Activated gamma-delta T cell (primary cell): ENCODE data around the gene RHCG.
A peak's percentile ranks its signal among the peaks of the same experiment; 100 is the strongest.

Experiments
- DNase-seq: peaks from one replicate; lab custom pipeline; 2025; lab: John Stamatoyannopoulos, UW

The RHCG gene

DNA sequence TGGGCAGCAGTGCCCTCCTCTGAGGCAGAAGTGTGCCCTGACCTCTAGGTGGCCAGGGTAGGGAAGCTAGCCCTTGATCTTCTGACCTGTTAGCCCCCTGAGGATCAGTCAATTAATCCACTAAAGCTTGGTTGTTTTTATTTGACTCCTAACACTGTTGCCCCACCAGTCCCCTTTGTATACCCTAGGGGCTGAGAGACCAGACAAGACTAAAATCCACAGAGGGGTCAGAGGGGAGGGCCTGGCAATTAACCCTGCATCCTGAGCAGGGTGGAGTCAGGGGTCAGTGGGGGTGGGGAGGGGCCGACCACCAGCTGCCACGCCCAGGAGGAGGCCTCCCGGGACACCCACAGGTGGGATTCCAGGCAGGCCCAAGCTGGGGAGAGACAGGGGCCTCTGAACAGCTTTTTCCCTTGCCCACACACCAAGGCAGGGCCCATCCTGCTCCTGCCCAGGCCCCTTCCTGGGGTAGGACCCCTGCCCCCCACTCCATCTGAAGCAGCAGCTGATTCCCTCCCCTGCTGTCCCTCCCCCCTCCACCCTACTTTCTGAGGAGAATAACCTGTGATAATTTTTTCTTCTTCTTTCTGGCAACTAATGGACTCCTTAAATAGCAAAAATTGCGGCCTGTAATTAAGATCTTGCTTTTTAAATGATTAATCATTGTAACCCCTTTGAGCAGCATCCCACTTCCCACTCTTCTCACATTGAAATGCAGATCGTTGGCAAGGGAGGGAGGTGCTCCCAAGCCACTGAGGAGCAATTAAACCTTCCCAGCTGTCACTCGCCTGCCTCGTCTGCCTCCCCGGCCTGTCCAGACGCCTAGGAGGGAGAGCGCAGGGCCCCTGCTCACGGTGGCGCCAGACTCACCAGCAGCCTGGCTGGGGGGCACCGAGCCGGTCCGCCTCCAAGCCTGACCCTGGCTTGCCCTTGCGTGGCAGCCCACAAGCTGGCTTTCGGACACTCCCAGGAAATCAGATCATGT lies 51.9 kb downstream of the RHCG start:
- no peak for DNase-seq

DNA sequence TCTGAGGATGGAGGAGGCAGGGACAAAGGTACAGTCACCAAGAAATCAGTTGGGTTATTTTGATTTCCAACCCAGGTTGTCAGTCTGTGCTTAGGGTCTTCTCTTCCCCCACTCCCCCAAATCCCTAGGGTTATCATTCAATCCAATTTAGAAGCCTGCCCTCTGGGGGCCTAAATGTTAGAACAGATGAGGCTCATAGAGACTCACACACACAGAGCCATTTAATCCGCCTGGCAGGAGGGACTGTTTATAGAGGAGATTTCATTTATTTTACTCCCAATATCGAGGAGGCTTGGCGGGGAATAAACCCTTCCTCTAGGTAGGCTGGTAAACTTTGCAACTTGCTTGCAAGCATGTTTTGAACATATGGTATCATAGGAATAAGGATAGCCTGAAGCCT lies 52.8 kb downstream of the RHCG start:
- no peak for DNase-seq

DNA sequence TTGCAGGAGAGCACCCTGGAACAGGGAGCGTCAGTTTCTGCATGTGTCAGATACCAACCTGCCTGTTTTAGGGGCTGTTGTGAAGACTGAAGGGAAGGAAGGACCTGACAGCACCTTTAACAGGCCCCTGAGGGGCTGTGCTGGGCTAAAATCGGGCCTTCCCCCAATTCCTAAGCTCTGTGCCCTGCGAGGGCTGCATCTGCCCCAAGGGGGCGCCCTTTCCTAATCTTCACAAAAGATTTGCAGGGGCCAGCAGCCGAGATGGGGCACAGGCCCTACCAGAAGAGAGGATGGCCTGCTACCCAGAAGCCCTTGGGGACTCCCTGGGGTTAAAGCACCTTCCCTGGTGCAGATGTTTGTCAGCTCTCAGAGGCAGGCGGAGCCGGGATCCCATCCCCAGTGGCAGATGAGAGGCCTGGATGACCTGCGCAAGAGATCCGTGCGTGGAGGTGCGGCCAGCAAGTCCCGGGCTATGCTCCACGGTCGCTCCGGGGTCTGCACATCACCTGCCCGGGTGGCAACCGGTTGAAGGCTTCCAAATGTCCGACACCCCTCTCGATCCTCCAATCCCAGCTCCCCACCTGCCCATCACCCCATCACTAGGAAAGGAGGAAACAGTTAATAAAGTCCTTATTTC lies 53.6 kb downstream of the RHCG start:
- no peak for DNase-seq

DNA sequence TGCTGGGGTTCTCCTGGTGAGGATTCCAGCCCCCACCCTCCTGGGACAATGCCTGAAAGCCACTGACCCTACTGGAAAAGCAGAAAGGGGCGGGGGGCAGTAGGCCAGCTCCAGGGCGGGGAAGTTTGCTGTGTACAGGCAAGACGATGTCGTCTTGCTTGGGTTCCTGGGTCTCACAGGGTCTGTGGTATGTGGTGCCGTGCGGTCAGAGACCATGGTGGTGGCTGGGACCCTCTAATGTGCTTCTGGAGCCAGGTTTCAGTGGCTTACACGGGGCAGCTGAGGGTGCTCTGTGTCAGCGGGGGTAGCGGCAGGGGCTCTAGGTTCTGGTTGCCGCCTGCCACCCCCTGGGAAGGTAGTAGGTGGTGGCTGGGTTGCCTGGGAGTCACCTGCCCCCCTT lies 54.2 kb downstream of the RHCG start:
- no peak for DNase-seq

GRCh38 chr15:89441295-89441812 lies 55.0 kb downstream of the RHCG start:
- DNase-seq = no peak

- DNase-seq = no peak
These were observed 56.6 kb downstream of the RHCG start for GRCh38 chr15:89439764-89440163.

- no peak for DNase-seq
These were observed 59.6 kb downstream of the RHCG start for GRCh38 chr15:89436560-89437311.

DNA sequence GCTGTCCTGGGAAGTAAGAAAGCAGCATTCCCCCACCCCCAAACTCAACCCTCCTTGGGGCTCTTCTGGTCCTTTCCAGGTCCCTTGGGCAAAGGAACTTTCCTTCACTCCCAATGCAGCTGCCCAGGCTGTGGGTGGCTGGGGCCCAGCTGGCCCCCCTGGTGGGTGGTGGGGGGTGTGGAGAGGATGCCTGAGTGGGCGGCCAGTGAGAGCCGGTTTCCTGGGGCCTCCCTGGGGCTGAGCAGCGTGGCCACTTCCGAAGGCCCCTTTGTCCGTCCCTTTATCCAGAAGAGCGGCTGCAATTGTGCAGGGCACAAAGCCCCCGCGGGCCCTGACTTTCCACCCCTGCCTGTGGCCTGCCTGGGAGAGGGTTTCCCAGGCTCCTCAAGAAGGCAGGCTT lies 61.0 kb downstream of the RHCG start:
- DNase-seq = no peak

DNA sequence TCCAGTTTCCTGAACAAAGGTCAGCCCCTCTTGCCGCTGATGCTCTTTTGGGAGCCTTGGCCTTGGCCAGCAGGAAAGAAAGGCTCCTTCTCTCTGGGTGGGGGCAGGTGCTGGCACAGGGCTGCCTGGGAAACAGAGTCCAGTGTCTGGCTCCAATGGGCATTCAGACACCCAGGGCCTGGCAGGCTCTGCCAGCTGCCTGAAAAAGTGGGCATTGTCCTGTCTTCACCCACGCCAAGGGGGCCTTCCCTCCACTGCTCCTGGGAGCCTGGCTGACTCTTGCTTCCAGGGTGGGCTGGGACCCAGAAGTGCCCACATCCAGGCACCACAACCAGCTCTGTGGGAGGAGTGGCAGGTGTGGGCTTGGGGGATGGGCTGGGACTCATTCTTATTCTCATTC lies 62.7 kb downstream of the RHCG start:
- no peak for DNase-seq

- peak; percentile 25 for DNase-seq
These were observed 65.6 kb downstream of the RHCG start for GRCh38 chr15:89430530-89431341.

DNA sequence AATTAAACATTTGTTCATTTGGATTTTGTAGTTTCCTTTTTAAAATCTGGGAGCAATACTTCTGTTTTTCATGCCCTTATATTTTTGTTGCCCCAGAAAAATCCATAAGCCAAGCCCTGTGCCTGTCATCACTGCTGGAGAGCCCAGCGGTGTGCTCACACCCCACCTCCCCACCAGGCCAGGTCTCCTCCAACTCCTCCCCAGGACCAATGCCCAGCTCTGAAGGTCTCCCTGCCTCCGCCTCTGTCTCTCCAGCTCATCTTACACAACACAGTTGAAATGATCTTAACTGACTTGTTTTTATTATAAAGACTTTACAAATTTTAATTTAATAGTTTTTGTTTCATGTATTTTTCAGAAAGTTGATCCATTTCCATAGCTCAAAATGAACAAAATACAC lies 66.4 kb downstream of the RHCG start:
- no peak for DNase-seq

DNA sequence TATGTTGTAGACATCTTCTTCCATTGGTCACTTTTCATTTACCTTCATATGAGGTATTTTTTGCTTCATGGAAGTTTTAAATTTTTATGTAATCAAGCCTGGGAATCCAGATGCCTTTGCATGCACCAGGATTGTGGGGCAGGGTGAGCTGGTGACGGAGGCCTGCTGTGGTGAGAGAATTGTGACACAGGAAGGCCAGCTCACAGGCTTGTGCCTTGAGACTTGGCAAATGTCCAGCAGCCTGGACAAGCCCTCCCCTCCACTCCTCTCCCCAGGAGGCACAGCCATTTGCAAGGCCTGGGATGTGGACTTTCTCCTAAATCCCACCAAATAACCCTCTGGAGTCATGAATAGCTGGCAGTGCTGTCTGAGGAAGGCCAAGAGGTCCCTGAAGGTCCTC lies 67.4 kb downstream of the RHCG start:
- DNase-seq = no peak

- no peak for DNase-seq
These were observed 68.1 kb downstream of the RHCG start for GRCh38 chr15:89428246-89428645.

DNA sequence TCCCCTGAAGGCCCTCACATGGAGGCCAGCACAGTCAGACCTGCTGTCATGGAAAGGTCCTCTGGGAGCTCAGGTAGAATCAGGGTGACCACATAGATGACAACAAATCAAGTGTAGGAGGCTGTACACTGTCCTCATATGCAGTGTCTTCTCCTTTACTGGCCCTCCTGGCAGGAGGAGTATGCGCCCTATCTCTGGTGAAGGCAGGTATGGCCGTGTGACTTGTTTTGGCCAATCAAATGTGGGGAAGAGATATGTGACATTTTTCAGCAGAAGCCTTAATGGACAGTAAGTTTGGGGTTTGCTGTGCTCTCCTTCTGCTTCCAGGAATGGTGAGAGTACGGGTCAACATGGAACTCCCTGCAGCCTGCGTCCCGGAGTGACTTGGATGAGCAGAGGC lies 69.9 kb downstream of the RHCG start:
- no peak for DNase-seq

- no peak for DNase-seq
These were observed 72.4 kb downstream of the RHCG start for GRCh38 chr15:89423981-89424380.
